PC-3 (cell line): ENCODE results near the gene GCAT. TPM values are rescaled to one million over a fixed set of nuclear protein-coding genes. Genes with fewer than 3 reads are reported as not detected.

ENCODE experiments used
- ATAC-seq: fragments of 200-7000 bp; cut with Tn5 transposase; 2 replicates; pipeline ENCODE4 v1.9.1; 2020; ENCODE audit warnings: mild to moderate bottlenecking, moderate library complexity
- BruUV-seq: library from RNA; stranded (reverse); fragments of 400-500 nt; replicated peaks from 2 replicates; lab custom pipeline; 2021; lab: Mats Ljungman, UMichigan
- CTCF ChIA-PET: fragments of 300-600 bp; sonication (Branson Sonifier 250); formaldehyde crosslinking; loops from one replicate; lab custom pipeline; 2022; ENCODE audit warnings: antibody characterized with exemption; lab: Charles Lee
- POLR2A ChIA-PET: fragments of 300-600 bp; sonication (Branson Sonifier 250); formaldehyde crosslinking; loops from one replicate; lab custom pipeline; 2022; ENCODE audit warnings: antibody characterized with exemption; ENCODE audit not compliant: unreplicated experiment; lab: Charles Lee
- DNase-seq: peaks from one replicate; pipeline ENCODE4 v3.0.0-alpha.2; 2015
- H2AFZ ChIP-seq: fragments of 300-600 bp; sonication (generic); 2 replicates; pipeline ENCODE4 v1.6.0; 2016; ENCODE audit warnings: antibody characterized with exemption, low read length
- H3F3A ChIP-seq: fragments of 300-600 bp; sonication (generic); one replicate; pipeline ENCODE4 v1.6.0; 2017; ENCODE audit warnings: antibody characterized with exemption, low read length, control low read depth, mild to moderate bottlenecking; ENCODE audit not compliant: unreplicated experiment
- H3K27ac ChIP-seq: fragments of 300-600 bp; sonication (generic); 2 replicates; pipeline ENCODE4 v1.5.1; 2016; ENCODE audit warnings: mild to moderate bottlenecking, low read length
- H3K27me3 ChIP-seq: fragments of 300-600 bp; sonication (generic); 2 replicates; pipeline ENCODE4 v1.6.1; 2016; ENCODE audit warnings: low read length, mixed read lengths
- H3K36me3 ChIP-seq: fragments of 300-600 bp; sonication (generic); 2 replicates; pipeline ENCODE4 v1.6.1; 2016; ENCODE audit warnings: low read depth, mixed run types, low read length, mixed read lengths
- H3K4me1 ChIP-seq: fragments of 300-600 bp; sonication (generic); 2 replicates; pipeline ENCODE4 v1.5.1; 2016; ENCODE audit warnings: low read length; ENCODE audit not compliant: insufficient read depth
- H3K4me2 ChIP-seq: fragments of 300-600 bp; sonication (generic); 2 replicates; pipeline ENCODE4 v1.6.0; 2016; ENCODE audit warnings: low read length
- H3K4me3 ChIP-seq: fragments of 300-600 bp; sonication (generic); 2 replicates; pipeline ENCODE4 v1.5.1; 2016; ENCODE audit warnings: mild to moderate bottlenecking, low read length, mixed read lengths
- H3K79me2 ChIP-seq: fragments of 300-600 bp; sonication (generic); 2 replicates; pipeline ENCODE4 v1.6.1; 2017; ENCODE audit warnings: low read length, mixed read lengths
- H3K9ac ChIP-seq: fragments of 300-600 bp; sonication (generic); 2 replicates; pipeline ENCODE4 v1.6.0; 2016; ENCODE audit warnings: mild to moderate bottlenecking, low read length
- H3K9me2 ChIP-seq: fragments of 300-600 bp; sonication (generic); replicated peaks from 2 replicates; pipeline ENCODE4 v1.6.1; 2016; ENCODE audit warnings: mixed run types, low read length, mixed read lengths
- H3K9me3 ChIP-seq: fragments of 300-600 bp; sonication (generic); 2 replicates; pipeline ENCODE4 v1.6.1; 2016; ENCODE audit warnings: low read length, mixed read lengths
- H4K20me1 ChIP-seq: fragments of 300-600 bp; sonication (generic); 2 replicates; pipeline ENCODE4 v1.6.1; 2016; ENCODE audit warnings: low read length, mixed read lengths
- CTCF ChIP-seq: fragments of 300-600 bp; sonication (generic); conservative IDR thresholded peaks from 2 replicates; pipeline ENCODE4 v1.5.1; 2017; ENCODE audit warnings: antibody characterized with exemption, low read depth, mild to moderate bottlenecking, low read length
- EZH2 ChIP-seq: fragments of 300-600 bp; sonication (generic); IDR thresholded peaks from one replicate; pipeline ENCODE4 v1.6.1; 2017; ENCODE audit warnings: antibody characterized with exemption, mild to moderate bottlenecking, low read length; ENCODE audit not compliant: unreplicated experiment
- EZH2phosphoT487 ChIP-seq: fragments of 300-600 bp; sonication (generic); IDR thresholded peaks from 2 replicates; pipeline ENCODE4 v1.6.1; 2018; ENCODE audit warnings: mild to moderate bottlenecking, antibody characterized with exemption, low read length, borderline replicate concordance
- intact Hi-C: fragments of 100-400 bp; cut with micrococcal nuclease; formaldehyde crosslinking; loops from 2 replicates; pipeline ENCODE4 v1.9.0; 2023
- total RNA-seq: library from RNA; depleted of rRNA; stranded (reverse); fragments of >200 nt; gene quantifications from 2 replicates; pipeline ENCODE4 v1.2.3, GENCODE V29; 2014

The GCAT gene
- total RNA-seq, 1 experiment from 2014 or later: 26.0 TPM

- ChIA-PET POLR2A (no interaction called here), CTCF (no interaction called here)
- H3K4me3 ChIP-seq: no peak overlapping the region
- no peak for TF ChIP-seq EZH2
- no peak for TF ChIP-seq EZH2phosphoT487
- TF ChIP-seq CTCF: no peak
- no peak for ATAC-seq
- H3K27me3 ChIP-seq: no peaks in the 10 kb centered on the region
- no TSS peak for BruUV-seq
- H3K9me3 ChIP-seq: no peaks in the 10 kb centered on the region
- intact Hi-C loops: no loop called here
- no peak for DNase-seq
- H3K9me2 ChIP-seq: no peaks in the 10 kb centered on the region
- no peak overlapping the region for H2AFZ ChIP-seq
- 0 out of 2 replicates have a peak, but pooled peaks cover 3% of the 10 kb centered on the region for H4K20me1 ChIP-seq
- no peak overlapping the region for H3K9ac ChIP-seq
- 0 out of 2 replicates have a peak, but pooled peaks cover 10% of the 10 kb centered on the region for H3K79me2 ChIP-seq
- H3K4me1 ChIP-seq: peaks cover 4% of the 10 kb centered on the region
- no peaks in the 10 kb centered on the region for H3K36me3 ChIP-seq
- no peak overlapping the region for H3K4me2 ChIP-seq
- H3K27ac ChIP-seq: no peak overlapping the region
- H3F3A ChIP-seq: peaks cover 4% of the 10 kb centered on the region
Measured at GRCh38 chr22:37812869-37813678, 5.3 kb downstream of the GCAT start.

GRCh38 chr22:37815593-37815992 lies 7.9 kb downstream of the GCAT start:
- BruUV-seq: no TSS peak
- TF ChIP-seq EZH2phosphoT487 (no peak), EZH2 (no peak), CTCF (no peak)
- no peak overlapping the region for H2AFZ ChIP-seq
- ATAC-seq (no peak), DNase-seq (no peak)
- no peak overlapping the region for H3K4me2 ChIP-seq
- H3K27ac ChIP-seq: no peak overlapping the region
- H3K79me2 ChIP-seq: no peaks in the 10 kb centered on the region
- H3K9me2 ChIP-seq: no peaks in the 10 kb centered on the region
- ChIA-PET POLR2A (interaction anchor here (0.6 kb wide), 1 partner anchor 27 kb away, joined by 7 read pairs; no protein-coding TSS in a partner anchor), CTCF (no interaction called here)
- H3K4me1 ChIP-seq: no peaks in the 10 kb centered on the region
- no peak overlapping the region for H3K4me3 ChIP-seq
- H3K9ac ChIP-seq: no peak overlapping the region
- H3F3A ChIP-seq: no peaks in the 10 kb centered on the region
- intact Hi-C loops: no loop called here
- H3K9me3 ChIP-seq: no peaks in the 10 kb centered on the region
- no peaks in the 10 kb centered on the region for H4K20me1 ChIP-seq
- no peaks in the 10 kb centered on the region for H3K27me3 ChIP-seq
- H3K36me3 ChIP-seq: no peaks in the 10 kb centered on the region
